Gastroesophageal sphincter (tissue), 4 donors: ENCODE measurements around the gene LYRM7. TPM values are rescaled to one million over a fixed set of nuclear protein-coding genes. Genes with fewer than 3 reads are reported as not detected.
"Not testable (repeated sequence)": the region's sequence is repeated elsewhere in the genome, so short reads cannot be mapped to it uniquely, and the experiment has no call there.

ENCODE experiments used
- ATAC-seq: fragments of 150-250 bp; one replicate; pipeline ENCODE4 v1.9.1; 2016; ENCODE audit warnings: mild to moderate bottlenecking, moderate library complexity
- H3K27ac ChIP-seq, 4 donors: fragments of 200-600 bp; sonication (generic) in 3 of 4; 1 replicate in 3 of 4; 2 replicates in 1 of 4; pipeline ENCODE4 v1.5.1; 2016 to 2019
- H3K27me3 ChIP-seq: fragments of 200-600 bp; sonication (generic); one replicate; pipeline ENCODE4 v1.5.1; 2019
- H3K36me3 ChIP-seq, 2 donors: fragments of 200-600 bp; sonication (generic); one replicate each; pipeline ENCODE4 v1.5.1; 2019; ENCODE audit warnings: control low read depth in 1 of 2
- H3K4me1 ChIP-seq, 3 donors: fragments of 200-600 bp; sonication (generic); 1 replicate in 2 of 3; 2 replicates in 1 of 3; pipeline ENCODE4 v1.5.1; 2016 to 2019; ENCODE audit warnings: control low read depth in 2 of 3
- H3K4me3 ChIP-seq, 2 donors: fragments of 200-600 bp; sonication (generic); one replicate each; pipeline ENCODE4 v1.5.1; 2019; ENCODE audit warnings: mild to moderate bottlenecking in 1 of 2, moderate library complexity in 1 of 2
- H3K9me3 ChIP-seq, 3 donors: fragments of 200-600 bp; sonication (generic); one replicate each; pipeline ENCODE4 v1.5.1; 2017 to 2019; ENCODE audit warnings: control low read depth in 2 of 3
- EP300 ChIP-seq: sonication (generic); formaldehyde crosslinking; IDR thresholded peaks from one replicate; pipeline ENCODE4 v1.6.1; 2017; ENCODE audit warnings: antibody characterized with exemption, mild to moderate bottlenecking
- POLR2A ChIP-seq, 2 donors: fragments of 450-650 bp; IDR thresholded peaks; one replicate each; pipeline ENCODE4 v1.6.1; 2017; ENCODE audit warnings: antibody characterized with exemption in 2 of 2, mild to moderate bottlenecking in 2 of 2, moderate library complexity in 1 of 2
- POLR2AphosphoS5 ChIP-seq: sonication (generic); formaldehyde crosslinking; IDR thresholded peaks from one replicate; pipeline ENCODE4 v1.6.1; 2017; ENCODE audit warnings: antibody characterized with exemption
- WGBS, 2 donors: methylation state at CpG; one replicate each; pipeline ENCODE4 v1.1.5; 2018; ENCODE audit warnings: low coverage in 1 of 2; 5-methylcytosine and 5-hydroxymethylcytosine counted together
- total RNA-seq, 4 donors: library from RNA; depleted of rRNA; stranded (reverse); fragments of >200 nt; gene quantifications; one replicate each; pipeline ENCODE4 v1.1.0, GENCODE V29; 2016
- TF ChIP-seq, protein P1 (sequence below), 4 experiments: fragments of 200-600 bp in 2 of 4; fragments of 450-650 bp in 2 of 4; sonication (generic) in 1 of 4; IDR thresholded peaks; one replicate each; pipeline ENCODE4 v1.5.1; 2017 to 2019; ENCODE audit warnings: antibody characterized with exemption in 4 of 4, mild to moderate bottlenecking in 2 of 4, moderate library complexity in 2 of 4

Gene LYRM7
- total RNA-seq, 4 donors from 2014 or later = 5.5 to 36.7 (median 13.2) TPM

DNA sequence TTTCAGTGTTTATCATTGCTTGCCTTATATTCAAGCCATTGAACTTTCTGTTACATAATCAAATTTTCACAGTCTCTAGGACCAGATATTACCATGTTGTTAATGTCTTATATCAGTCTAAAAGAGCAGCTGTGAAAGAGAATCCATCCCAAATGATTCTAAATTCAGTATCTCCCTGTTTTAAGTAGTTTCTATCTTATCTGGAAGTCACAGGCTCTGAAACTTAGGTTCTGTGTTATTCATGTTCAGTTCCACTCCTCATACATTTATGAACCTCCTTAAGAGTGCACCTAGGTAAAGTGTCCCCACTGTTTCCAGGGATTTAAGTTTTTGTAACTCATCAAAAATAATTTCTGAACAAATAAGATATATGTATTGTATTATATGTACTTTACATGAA is 9.7 kb downstream of the LYRM7 start:
- TF ChIP-seq POLR2AphosphoS5 (no peak), POLR2A (IDR thresholded peaks at IDR 0.05) (no peak), EP300 (no peak)
- TF ChIP-seq, protein P1, sequence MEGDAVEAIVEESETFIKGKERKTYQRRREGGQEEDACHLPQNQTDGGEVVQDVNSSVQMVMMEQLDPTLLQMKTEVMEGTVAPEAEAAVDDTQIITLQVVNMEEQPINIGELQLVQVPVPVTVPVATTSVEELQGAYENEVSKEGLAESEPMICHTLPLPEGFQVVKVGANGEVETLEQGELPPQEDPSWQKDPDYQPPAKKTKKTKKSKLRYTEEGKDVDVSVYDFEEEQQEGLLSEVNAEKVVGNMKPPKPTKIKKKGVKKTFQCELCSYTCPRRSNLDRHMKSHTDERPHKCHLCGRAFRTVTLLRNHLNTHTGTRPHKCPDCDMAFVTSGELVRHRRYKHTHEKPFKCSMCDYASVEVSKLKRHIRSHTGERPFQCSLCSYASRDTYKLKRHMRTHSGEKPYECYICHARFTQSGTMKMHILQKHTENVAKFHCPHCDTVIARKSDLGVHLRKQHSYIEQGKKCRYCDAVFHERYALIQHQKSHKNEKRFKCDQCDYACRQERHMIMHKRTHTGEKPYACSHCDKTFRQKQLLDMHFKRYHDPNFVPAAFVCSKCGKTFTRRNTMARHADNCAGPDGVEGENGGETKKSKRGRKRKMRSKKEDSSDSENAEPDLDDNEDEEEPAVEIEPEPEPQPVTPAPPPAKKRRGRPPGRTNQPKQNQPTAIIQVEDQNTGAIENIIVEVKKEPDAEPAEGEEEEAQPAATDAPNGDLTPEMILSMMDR (IDR thresholded peaks at IDR 0.05) = no peak
- no peaks in the 10 kb centered on the region for H3K9me3 ChIP-seq
- H3K27ac ChIP-seq = no peak overlapping the region
- no peaks in the 10 kb centered on the region for H3K4me1 ChIP-seq
- H3K27me3 ChIP-seq = no peaks in the 10 kb centered on the region
- no peak overlapping the region for H3K4me3 ChIP-seq
- H3K36me3 ChIP-seq = peaks cover 0 to 18% of the 10 kb centered on the region in 2 donors
- no peak for ATAC-seq

DNA sequence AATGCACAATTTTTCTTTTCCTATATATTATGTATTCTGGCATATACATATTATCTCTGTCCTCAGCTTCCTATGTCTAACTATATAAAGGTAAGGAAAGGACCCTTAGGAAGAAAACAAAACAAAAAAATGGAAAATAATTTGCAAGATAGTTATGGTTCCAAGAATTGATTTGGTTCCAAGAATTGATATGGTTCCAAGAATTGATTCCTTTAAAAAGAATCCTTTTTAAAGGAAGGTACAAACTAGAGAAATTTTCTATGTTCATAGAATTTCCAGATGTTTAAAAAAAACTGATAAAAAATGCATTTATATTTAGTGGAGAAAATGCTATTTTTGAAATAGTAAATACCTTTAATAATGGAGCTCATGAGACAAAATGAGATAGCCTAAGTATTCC is 12.1 kb downstream of the LYRM7 start:
- no peaks in the 10 kb centered on the region for H3K9me3 ChIP-seq
- H3K4me3 ChIP-seq = no peak overlapping the region
- no peak for ATAC-seq
- peaks cover 0 to 24% of the 10 kb centered on the region in 2 donors for H3K36me3 ChIP-seq
- no peaks in the 10 kb centered on the region for H3K4me1 ChIP-seq
- no peaks in the 10 kb centered on the region for H3K27me3 ChIP-seq
- TF ChIP-seq POLR2A (IDR thresholded peaks at IDR 0.05) (no peak), POLR2AphosphoS5 (no peak), EP300 (no peak)
- TF ChIP-seq, protein P1 (IDR thresholded peaks at IDR 0.05) = no peak
- no peak overlapping the region for H3K27ac ChIP-seq

DNA sequence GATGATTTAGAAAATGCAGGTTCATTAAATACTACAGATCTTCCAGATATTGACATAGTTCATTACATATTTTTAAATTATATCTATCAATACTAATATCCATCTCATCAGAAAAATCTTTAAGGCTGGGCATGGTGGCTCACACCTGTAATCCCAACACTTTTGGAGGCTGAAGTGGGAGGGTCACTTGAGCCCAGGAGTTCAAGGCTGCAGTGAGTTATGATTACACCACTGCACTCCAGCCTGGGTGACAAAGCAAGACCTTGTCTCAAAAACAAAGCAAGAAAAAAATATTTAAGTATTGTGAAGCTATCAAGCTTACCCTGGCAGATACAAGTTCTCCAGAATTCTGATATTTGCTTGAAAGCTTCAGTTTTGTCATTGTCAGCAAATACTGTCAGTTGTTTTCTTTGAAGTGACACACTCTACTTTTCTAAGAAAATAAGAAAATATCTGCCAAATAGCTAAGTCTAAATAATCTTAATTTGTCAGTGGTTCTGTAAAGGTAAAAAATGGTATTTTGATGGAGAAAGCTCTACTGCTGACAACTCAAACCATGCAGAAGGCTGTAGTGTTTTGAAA is 14.9 kb downstream of the LYRM7 start:
- Histone ChIP-seq H3K4me3 (no peak overlapping the region), H3K36me3 (peaks cover 0 to 34% of the 10 kb centered on the region in 2 donors), H3K27ac (no peak overlapping the region), H3K4me1 (no peaks in the 10 kb centered on the region), H3K9me3 (no peaks in the 10 kb centered on the region), H3K27me3 (no peaks in the 10 kb centered on the region)
- no peak for TF ChIP-seq EP300
- TF ChIP-seq POLR2AphosphoS5 = no peak
- no peak for TF ChIP-seq POLR2A (IDR thresholded peaks at IDR 0.05)
- TF ChIP-seq, protein P1 (IDR thresholded peaks at IDR 0.05) = no peak
- no peak for ATAC-seq

DNA sequence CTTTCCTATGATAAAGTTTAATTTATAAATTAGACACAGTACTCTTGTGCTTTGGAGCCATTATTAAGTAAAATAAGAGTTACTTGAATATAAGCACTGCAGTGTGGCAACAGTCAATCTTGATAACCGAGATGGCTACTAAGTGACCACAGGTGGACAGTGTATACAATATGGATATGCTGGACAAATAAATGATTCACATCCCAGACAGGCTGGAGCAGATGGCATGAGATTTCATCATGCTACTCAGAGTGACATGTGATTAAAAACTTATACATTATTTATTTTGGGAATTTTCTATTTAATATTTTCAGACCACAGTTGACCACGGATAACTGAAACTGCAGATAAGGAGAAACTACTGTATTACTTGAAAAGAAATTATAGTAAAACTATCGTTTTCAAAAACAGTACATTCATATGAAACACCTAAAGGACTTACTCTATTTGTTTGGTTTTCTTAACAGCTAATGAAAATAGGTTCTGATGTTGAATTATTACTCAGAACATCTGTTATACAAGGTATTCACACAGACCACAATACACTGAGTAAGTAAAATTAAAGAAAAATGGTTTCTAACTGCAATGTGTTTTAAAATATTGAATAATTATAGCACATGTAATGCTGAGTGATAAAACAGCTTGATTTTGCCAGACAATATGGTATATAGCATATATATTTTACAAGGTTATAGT is 16.0 kb downstream of the LYRM7 start:
- ATAC-seq = no peak
- TF ChIP-seq EP300 = no peak
- TF ChIP-seq, protein P1 (IDR thresholded peaks at IDR 0.05) = no peak
- no peak for TF ChIP-seq POLR2A (IDR thresholded peaks at IDR 0.05)
- TF ChIP-seq POLR2AphosphoS5 = no peak

DNA sequence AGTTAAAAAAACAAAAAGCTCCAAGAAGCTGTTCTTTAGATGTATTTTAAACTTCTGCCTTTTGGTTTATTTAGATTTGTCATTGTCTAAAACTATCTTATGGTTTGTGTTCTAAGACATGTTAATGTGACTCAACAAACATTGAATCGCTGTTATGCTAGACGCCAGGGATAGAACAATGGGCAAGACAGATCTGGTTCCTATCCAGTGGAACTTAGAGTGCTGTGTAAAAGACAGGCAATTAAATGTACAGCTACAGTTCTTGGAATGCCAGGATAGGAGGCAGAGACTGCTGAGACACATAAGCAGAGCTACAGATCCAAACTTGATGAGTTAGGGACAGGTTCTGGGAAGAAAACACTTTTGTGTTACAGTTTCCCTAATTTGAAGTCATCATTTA is 22.4 kb downstream of the LYRM7 start:
- H3K4me1 ChIP-seq = no peaks in the 10 kb centered on the region
- no peak for ATAC-seq
- WGBS, 2 donors = 49 to 63% methylated on average over 2 of the region's 2 CpGs
- peaks cover 0 to 8% of the 10 kb centered on the region in 2 donors for H3K36me3 ChIP-seq
- H3K9me3 ChIP-seq = no peaks in the 10 kb centered on the region
- no peak overlapping the region for H3K27ac ChIP-seq
- no peak for TF ChIP-seq POLR2AphosphoS5
- TF ChIP-seq EP300 = no peak
- TF ChIP-seq, protein P1 (IDR thresholded peaks at IDR 0.05) = no peak
- TF ChIP-seq POLR2A (IDR thresholded peaks at IDR 0.05) = no peak
- H3K4me3 ChIP-seq = no peak overlapping the region
- H3K27me3 ChIP-seq = no peaks in the 10 kb centered on the region

More for the DNA sequence above, 16.0 kb downstream of the LYRM7 start:
- no peaks in the 10 kb centered on the region for H3K9me3 ChIP-seq
- no peak overlapping the region for H3K27ac ChIP-seq
- WGBS, 2 donors = 57 to 77% methylated on average over 3 of the region's 3 CpGs
- peaks cover 0 to 34% of the 10 kb centered on the region in 2 donors for H3K36me3 ChIP-seq
- H3K4me1 ChIP-seq = no peaks in the 10 kb centered on the region
- H3K4me3 ChIP-seq = no peak overlapping the region
- H3K27me3 ChIP-seq = no peaks in the 10 kb centered on the region

DNA sequence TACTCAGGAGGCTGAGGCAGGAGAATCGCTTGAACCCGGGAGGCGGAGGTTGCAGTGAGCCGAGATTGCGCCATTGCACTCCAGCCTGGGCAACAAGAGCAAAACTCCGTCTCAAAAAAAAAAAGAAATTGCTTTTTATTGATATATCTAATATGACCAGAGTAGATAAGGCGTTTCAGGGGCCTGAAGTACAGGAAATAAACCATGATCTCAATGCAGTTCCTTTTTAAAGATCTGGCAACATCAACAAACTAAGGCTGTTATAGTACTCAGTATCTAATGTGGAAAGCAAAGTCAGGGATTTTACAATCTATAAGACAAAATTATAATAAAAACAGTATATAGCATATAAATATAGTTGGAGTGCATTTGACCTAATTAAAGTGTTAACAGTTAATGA is 23.2 kb downstream of the LYRM7 start:
- not testable (repeated sequence) for H3K36me3 ChIP-seq, H3K27ac ChIP-seq, H3K9me3 ChIP-seq, H3K27me3 ChIP-seq, H3K4me3 ChIP-seq, ATAC-seq, H3K4me1 ChIP-seq
- 82 to 94% methylated on average over 3 to 7 of the region's 7 CpGs for WGBS, 2 donors
